Right lung (tissue), 10 donors: ENCODE measurements around the gene BUD23. TPM values are rescaled to one million over a fixed set of nuclear protein-coding genes. Genes with fewer than 3 reads are reported as not detected.
"Not testable (repeated sequence)": the region's sequence is repeated elsewhere in the genome, so short reads cannot be mapped to it uniquely, and the experiment has no call there.

Source experiments
- DNase-seq, 2 donors: peaks; one replicate each; pipeline ENCODE4 v3.0.0-alpha.2; 2013
- long read RNA-seq, 8 donors: transcript quantifications; one replicate each; lab custom pipeline, GENCODE V29; 2026
- polyA plus RNA-seq, 5 donors: library from polyadenylated mRNA; unstranded; fragments of 120-200 nt; gene quantifications; one replicate each; pipeline versions ENCODE4 v1.2.1 to v1.2.3, GENCODE V29; 2013; ENCODE audit warnings: inconsistent platforms in 1 of 5, low replicate concordance in 1 of 5; ENCODE audit not compliant: insufficient read length in 5 of 5, insufficient read depth in 1 of 5

The BUD23 gene, protein sequence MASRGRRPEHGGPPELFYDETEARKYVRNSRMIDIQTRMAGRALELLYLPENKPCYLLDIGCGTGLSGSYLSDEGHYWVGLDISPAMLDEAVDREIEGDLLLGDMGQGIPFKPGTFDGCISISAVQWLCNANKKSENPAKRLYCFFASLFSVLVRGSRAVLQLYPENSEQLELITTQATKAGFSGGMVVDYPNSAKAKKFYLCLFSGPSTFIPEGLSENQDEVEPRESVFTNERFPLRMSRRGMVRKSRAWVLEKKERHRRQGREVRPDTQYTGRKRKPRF
- 10 to 100 TPM; 69.3 to 99.6 (median 83.6) TPM for polyA plus RNA-seq
- long read RNA-seq, donor 1, transcript BUD23-215 (2 exons, 3,886 nt), result minor isoform, 10 of 43 reads
- long read RNA-seq, donor 1, transcript BUD23-201 (12 exons, 1,230 nt), result major isoform, 22 of 43 reads
- long read RNA-seq, donor 1, partial matches to known transcripts, result 11 of 43 reads
- long read RNA-seq, donor 1, other reads (novel, unspliced or antisense), result 0 of 43 reads
- long read RNA-seq, donor 2, transcript BUD23-201 (12 exons, 1,230 nt), result major isoform, 25 of 36 reads
- long read RNA-seq, donor 2, partial matches to known transcripts, result 9 of 36 reads
- long read RNA-seq, donor 2, other reads (novel, unspliced or antisense), result 0 of 36 reads
- long read RNA-seq, donor 3, transcript BUD23-215 (2 exons, 3,886 nt), result minor isoform, 12 of 27 reads
- long read RNA-seq, donor 3, transcript BUD23-201 (12 exons, 1,230 nt), result major isoform, 14 of 27 reads
- long read RNA-seq, donor 3, partial matches to known transcripts, result 0 of 27 reads
- long read RNA-seq, donor 3, other reads (novel, unspliced or antisense), result 0 of 27 reads
- long read RNA-seq, donor 4, partial matches to known transcripts, result 6 of 14 reads
- long read RNA-seq, donor 4, other reads (novel, unspliced or antisense), result 0 of 14 reads
- long read RNA-seq, donor 5, transcript BUD23-215 (2 exons, 3,886 nt), result minor isoform, 6 of 27 reads
- long read RNA-seq, donor 5, transcript BUD23-201 (12 exons, 1,230 nt), result major isoform, 16 of 27 reads
- long read RNA-seq, donor 5, partial matches to known transcripts, result 5 of 27 reads
- long read RNA-seq, donor 5, other reads (novel, unspliced or antisense), result 0 of 27 reads
- long read RNA-seq, donor 6, transcript BUD23-215 (2 exons, 3,886 nt), result minor isoform, 6 of 52 reads
- long read RNA-seq, donor 6, transcript BUD23-201 (12 exons, 1,230 nt), result major isoform, 30 of 52 reads
- long read RNA-seq, donor 6, partial matches to known transcripts, result 15 of 52 reads
- long read RNA-seq, donor 6, other reads (novel, unspliced or antisense), result 0 of 52 reads
- long read RNA-seq, donor 7, transcript BUD23-201 (12 exons, 1,230 nt), result major isoform, 15 of 41 reads
- long read RNA-seq, donor 7, transcript BUD23-215 (2 exons, 3,886 nt), result minor isoform, 7 of 41 reads
- long read RNA-seq, donor 7, partial matches to known transcripts, result 17 of 41 reads
- long read RNA-seq, donor 7, other reads (novel, unspliced or antisense), result 0 of 41 reads
- long read RNA-seq, donor 8, transcript BUD23-201 (12 exons, 1,230 nt), result major isoform, 12 of 15 reads
- long read RNA-seq, donor 8, partial matches to known transcripts, result 0 of 15 reads
- long read RNA-seq, donor 8, other reads (novel, unspliced or antisense), result 0 of 15 reads

DNA sequence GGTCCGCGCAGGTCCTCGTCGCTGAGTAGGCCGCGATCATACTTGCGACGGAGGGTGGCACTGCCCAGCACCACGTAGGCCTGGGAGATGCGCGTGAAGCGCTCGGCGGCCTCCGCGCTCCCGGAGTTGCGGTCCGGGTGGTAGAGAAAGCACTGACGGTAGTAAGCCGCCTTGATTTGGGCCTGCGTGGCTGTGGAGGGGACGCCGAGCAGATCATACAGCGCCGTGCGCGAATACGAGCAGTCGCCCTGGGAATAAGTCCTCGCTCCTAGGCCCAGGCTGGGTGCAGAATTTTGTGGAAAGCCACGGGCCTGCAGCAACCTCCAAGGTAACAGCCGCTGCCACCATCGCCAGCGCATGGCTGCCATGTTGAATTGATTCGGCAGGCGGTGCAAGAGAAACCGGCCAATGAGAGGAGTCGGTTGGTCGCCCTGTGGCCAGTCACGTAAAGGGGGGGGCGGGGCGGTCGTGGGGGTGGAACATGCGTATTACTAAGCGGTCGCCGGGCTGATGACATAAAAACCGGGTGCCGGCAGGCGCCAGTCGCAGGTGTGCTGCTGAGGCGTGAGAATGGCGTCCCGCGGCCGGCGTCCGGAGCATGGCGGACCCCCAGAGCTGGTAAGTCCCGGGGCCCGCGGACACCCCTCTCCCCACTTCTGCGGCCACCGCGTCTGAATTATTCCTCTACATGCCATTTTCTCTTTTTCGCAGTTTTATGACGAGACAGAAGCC is at the start of gene BUD23, which contains the start of gene DNAJC30:
BUD23 (plus strand) TSS at position 542 of the 732 bp plus-strand sequence; CDS start at position 571, 29 bp downstream.
DNAJC30 (minus strand) TSS at position 398 of the 732 bp plus-strand sequence; CDS start at position 368, 30 bp downstream.
- peak; percentile 92 to 93 for DNase-seq

DNA sequence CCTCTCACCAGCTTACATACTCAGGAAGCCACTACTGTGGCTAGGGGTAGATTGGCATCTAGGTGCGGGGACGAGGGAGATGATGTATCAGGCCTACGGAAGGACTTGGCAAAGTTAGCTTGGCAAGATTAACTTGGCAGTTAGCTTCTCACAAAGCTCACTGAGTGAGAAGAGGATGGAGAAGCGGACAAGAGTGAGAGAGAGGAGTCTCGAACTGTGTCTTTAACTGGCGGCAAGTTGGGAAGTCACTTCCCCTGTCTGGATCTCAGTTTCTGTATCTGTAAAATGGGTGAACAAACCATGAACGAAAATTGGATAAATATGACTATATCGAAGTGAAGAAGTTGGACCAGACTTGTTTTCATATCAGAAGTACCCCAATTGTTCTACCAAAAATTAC is 49.6 kb upstream of the BUD23 start:
- no peak for DNase-seq

DNA sequence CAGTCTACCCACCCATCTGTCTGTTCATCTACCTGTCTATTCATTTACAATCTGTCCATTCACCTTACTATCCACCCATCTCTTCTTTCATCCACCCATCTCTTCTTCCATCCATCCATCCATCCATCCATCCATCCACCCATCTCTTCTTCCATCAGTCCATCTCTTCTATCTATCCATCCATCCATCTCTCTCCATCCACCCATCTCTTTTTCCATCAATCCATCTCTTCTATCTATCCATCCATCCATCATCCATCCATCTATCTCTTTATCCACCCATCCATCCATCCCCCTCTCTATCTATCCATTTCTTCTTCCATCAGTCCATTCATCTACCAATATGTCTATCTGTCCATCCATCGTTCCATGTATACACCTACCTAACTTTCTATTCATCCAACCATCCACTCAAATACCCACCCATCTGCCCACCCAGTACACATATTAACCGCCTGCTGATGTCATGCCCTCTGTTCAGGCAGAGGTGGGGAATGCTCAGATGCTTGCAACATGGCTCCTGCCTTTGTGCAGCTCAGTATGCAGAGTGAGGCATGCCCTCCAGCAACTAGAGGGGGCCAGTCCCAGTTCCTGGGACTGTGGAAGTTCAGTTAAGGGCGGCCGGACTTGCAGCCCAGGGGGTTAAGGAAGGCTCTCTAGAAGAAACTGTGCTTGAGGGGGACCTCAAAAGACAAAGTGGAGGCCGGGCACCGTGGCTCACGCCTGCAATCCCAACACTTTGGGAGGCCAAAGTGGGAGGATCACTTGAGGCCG is 47.8 kb upstream of the BUD23 start:
- no peak for DNase-seq

DNA sequence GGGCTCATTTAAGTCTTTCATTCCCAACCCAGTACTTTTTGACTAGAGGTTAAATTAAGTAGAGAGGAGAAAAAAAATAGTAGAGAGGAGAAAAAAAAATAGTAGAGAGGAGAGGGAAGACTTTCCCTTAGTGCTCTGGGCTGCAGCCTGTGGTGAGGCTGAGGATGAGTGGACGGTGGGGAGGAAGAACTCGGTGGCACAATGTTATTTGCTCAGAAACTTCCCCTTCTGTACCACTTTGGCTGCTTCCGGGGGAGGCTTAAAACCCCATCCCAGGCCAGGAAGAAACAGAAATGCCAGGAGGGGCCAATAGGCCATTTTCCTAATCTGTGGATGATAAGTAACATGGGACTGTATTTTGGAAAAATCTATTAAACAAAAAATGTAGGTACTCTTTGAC is 44.5 kb upstream of the BUD23 start:
- DNase-seq, result no peak

DNA sequence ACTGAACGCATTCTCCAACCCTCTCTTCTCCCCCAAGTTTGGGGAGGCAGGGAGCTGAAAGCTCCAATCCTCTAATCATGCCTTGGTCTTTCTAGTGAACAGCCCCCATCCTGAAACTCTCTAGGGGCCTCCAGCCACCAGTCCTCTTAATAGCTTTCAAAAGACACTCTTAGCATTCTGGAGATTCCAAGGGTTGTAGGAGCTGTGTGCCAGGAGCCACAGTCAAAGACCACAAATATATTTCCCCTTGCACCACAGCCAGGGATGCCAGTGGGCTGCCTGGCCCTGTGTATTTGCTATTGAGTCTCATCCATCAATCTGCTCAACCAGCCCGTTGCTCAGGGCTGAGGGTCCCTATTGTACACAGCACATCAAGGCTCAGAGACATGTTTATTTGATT is 40.6 kb upstream of the BUD23 start:
- no peak for DNase-seq

DNA sequence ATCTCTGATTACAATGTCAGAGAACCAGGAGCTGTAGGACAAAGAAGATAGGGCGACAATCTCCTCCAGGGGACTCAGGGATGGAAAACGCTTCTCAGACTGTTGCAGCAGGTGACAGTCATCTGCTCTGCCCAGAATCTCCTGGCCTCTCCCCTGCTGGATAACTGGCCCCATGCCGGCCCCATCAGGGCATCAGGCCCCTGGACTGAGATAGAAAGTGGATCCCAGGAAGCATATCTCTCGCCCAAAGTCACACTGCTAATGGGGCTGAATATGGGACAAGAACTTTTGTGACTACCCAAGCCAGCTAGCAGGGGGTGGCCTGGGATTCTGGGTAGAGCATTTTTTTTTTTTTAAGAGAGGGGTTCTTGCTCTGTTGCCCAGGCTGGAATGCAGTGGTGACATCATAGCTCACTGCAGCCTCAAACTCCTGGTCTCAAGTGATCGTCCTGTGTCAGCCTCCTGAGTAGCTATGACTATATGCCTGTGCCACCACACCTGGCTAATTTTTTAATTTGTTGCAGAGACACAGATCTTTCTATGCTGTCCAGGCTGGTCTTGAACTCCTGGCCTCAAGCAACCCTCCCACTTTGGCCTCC is 38.6 kb upstream of the BUD23 start:
- DNase-seq, result no peak

DNA sequence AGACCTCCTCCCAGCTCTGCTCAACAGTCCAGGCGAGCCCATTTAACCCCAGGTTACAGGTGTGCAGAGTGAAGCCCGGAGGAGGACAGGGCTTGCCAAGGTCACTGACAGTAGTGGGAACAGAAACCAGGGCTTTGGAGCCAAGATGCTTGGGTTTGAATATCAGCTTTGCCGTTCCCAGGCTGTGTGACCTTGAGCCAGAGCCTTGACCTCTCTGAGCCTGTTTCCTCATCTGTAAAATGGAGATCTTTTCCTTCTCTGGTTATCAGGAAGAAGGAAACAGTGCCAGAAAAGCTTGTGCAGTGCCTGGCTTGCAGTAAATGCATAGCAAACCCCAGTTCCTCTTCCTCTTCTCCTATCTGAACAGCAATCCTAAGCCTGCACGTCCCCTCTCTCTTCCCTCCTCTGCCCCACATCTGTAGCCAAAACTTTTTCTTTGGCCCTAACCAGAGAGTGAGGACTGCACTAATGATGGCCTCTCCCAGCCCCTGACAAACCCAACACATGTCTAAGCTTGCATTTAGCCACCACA is 37.7 kb upstream of the BUD23 start:
- no peak for DNase-seq

DNA sequence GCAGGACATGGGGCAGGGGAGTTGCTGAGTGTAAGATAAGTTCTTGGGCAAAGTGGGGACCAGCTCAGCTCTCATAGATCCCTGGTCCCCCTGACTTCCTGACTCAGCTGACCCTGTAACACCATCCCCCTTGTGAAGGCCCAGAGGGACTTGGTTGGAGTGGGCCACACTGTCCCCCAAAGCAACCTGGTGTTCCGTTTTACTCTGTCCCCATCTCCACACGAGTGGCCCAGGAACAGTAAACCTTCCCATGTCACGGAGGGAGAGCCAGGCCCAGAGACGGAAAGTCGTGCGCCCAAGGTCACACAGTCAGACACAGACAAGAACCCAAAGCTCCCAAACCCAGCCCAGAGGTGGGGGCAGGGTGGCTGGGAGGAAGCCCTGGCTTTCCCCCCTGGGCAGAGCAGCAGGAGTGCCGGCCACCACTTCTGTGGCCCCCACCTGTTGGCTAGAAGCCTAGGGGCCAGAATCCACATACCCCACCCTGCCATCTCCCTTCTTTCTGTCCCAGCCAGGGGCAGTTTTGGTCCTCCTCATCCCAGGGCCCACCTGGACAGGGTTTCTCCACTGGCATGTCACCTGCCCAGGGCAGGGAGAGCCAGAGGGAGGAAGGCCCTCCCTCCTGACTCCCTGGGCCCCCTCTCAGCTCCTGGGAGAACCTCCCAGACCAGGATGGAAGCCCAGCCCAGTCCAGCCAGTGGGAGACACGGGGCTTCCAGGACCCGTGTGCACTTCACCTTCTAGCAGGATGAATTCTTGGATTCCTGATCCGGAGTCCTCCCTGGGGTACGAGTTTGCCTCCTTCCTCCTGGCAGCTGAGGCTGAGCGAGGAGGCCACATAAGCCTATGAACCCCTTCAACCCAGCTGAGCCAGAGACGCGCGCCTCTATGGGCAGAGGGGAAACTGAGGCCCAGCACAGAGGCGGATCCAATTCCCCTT is 36.3 kb upstream of the BUD23 start:
- DNase-seq, result no peak

DNA sequence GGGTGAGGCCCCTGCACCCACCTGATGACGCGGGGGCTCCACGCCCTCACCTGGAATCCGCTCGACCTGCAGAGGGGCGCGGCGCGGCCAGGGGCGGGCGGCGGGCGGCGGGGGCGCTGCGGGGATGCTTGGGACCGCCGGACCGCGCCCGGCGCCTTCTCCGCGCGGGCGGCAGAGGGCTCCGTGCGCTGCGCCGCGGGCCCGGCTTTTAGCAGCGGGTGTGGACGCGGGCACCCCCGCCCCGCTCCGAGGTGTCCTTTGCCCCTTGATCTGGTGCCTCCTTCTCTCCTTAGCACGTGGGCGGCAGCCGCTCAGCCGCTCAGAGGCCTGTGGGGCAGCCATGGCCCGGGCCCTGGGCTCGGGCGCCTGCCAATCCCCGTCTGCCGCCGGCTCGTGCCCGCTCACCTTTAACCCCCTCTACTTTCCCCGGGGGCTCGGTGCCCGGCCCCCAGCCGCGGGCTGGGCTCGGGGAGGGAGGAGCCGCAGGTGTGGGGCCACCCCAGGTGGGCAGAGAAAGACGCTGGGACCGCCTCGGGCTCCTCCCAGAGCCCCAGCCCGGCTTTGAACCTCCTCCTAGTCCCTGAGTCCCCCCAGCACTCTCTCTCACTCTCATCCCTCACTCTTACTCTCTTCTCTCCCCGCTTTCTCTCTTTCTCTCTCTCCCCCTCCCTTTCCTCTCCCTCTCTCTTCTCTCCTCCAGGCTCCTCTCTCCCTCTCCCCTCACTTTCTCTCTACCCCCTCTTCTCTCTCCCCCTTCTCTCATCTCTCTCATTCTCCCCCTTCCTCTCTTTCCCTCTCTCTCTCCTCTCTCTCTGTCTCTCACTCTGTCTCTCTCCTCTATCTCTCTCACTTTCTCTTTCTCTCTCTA is 35.4 kb upstream of the BUD23 start:
- no peak for DNase-seq

DNA sequence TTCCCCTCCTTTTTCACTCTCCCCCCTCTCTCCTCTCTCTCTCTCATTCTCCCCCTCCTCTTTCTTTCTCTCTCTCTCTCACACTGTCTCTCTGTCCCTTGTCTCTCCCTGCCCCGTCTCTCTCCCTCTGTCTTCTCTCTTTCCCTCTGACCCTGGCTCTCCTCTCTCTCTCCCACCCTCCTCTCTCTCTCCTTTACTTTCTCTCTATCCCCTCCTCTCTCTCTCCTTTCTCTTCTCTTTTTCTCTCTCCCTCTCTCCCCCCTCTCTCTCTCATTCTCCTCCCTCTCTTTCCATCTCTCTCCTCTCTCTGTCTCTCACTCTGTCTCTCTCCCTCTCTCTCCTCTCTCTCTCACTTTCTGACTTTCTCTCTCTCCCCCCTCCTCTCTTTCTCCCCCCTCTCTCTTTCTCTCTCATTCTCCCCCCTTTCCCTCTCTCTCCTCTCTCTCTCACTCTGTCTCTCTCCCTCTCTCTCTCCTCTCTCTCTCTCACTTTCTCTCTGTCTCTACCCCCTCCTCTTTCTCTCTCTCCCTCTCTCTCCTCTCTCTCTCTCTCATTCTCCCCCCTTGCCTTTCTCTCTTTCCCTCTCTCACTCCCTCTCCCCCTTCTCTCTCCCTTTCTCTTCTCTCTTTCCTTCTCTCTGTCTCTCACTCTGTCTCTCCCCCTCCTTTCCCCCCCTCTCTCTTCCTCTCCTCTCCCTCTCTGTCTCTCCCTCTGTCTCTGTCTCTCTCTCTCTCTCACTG is 34.6 kb upstream of the BUD23 start:
- no peak for DNase-seq

DNA sequence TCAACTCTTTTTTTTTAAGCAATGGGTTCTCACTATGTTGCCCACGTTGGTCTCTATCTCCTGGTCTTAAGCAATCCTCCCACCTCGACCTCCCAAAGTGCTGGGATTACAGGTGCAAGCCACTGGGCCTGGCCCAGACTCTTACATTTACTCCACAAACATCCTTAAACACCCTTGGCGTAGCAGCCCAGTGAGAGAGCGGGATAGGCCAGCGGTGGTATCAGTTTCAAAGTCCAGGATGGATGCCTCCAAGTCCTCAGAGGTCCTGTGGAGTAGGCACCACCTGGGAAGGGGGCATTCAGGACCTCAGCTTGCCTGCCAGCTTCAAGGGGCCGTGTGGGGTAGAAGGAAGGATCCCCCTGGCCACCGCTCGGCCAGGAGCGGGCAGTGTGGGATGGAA is 33.8 kb upstream of the BUD23 start:
- DNase-seq, result no peak

DNA sequence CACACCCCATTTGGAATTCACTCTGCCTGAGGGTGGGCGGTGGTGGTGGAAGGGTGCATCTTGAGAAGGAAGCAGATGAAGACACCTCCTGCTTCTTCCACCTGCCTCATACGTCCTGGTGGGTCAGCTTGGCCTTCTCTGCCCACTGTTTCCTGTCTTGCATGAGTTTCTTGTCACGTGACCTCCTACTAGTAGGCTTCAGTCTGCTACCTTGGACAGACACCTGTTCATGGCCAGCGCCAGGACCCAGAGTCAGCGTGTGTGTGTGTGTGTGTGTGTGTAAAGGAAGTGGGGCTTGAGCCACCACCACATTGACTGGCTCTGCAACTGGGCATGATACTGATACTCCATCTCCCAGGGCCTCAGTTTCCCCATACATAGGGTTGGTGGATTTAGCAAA is 32.9 kb upstream of the BUD23 start:
- DNase-seq, result no peak

DNA sequence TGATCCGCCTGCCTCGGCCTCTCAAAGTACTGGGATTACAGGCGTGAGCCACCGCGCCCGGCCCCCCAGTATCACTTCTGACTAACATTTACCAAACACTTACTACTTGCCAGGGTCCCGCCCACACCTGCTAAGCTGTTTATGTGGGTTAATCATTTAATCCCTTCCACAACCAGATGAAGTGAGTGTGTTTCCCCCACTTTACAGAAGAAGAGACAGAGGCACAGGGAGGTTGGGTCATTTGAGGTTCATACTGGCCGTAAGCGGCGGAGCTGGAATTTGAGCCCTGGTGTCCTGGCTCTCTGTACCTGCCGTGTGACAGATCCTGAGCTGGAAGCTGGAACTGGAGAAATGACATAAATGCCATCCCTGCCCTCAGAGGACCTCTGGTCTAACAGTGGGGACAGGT is 30.9 kb upstream of the BUD23 start:
- no peak for DNase-seq

DNA sequence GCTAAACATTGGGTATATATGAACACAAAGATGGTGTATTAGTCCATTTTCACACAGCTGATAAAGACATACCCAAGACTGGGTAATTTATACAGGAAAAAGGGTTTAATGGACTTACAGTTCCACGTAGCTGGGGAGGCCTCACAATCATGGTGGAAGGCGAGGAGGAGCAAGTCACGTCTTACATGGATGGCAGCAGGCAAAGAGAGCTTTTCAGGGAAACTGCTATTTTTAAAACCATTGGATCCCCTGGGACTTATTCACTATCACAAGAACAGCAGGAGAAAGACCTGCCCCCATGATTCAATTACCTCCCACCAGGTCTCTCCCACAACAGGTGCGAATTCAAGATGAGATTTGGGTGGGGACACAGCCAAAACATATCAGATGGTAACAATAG is 28.1 kb upstream of the BUD23 start:
- not testable (repeated sequence) for DNase-seq

DNA sequence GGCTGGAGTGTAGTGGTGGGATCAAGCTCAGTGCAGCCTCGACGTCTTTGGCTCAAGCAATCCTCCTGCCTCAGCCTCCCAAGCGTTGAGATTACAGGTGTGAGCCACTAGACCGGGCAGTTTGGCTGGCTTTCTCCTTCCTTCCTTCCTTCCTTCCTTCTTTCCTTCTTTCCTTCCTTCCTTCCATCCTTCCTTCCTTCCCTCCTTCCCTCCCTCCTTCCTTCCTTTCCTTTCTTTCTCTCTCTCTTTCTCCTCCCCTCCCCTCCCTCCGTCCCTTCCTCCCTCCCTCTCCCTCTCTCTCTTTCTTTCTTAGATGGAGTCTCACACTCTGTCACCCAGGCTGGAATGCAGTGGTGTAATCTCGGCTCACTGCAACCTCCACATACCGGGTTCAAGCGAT is 23.4 kb upstream of the BUD23 start:
- no peak for DNase-seq

DNA sequence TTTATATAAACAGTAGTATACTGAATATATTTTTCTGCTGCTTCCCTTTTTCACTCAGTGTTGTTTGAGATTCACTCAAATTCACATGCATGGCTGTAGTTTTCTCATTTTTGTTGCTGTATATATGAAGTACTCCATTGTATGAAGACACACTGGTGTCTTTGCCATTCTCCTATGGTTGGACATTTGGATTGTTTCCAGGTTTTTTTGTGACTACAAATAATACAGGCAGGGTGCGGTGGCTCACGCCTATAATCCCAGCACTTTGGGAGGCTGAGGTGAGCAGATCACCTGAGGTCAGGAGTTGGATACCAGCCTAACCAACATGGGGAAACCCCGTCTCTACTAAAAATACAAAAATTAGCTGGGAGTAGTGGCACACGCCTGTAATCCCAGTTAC is 22.8 kb upstream of the BUD23 start:
- DNase-seq, result not testable (repeated sequence)
